Measurements from ENCODE around the gene IQGAP3. TPM values are rescaled to one million over a fixed set of nuclear protein-coding genes. Genes with fewer than 3 reads are reported as not detected.

IQGAP3 gene
- polyA plus RNA-seq, 1 donor from 2014 or later = not detected

GRCh38 chr1:156497078-156497742, 75.2 kb downstream of the IQGAP3 start:
- Histone ChIP-seq H3K79me2 (replicated peaks; ENCODE audit: insufficient read depth, low read length) (peaks cover 74% of the 10 kb centered on the region), H3K4me2 (ENCODE audit: low read length) (peak overlapping the region; percentile 98), H3K4me3 (ENCODE audit: low read length) (peak overlapping the region; percentile 93), H2AFZ (ENCODE audit: low read depth, low read length) (no peak overlapping the region), H3F3A (ENCODE audit: insufficient read depth, low read length, poor library complexity, severe bottlenecking) (no peaks in the 10 kb centered on the region), H3K36me3 (ENCODE audit: insufficient read depth, low read length) (no peaks in the 10 kb centered on the region), H3K9ac (ENCODE audit: low read length) (no peak overlapping the region), H4K20me1 (ENCODE audit: insufficient read depth) (peaks cover 3% of the 10 kb centered on the region), H3K27ac (ENCODE audit: low read length) (no peak overlapping the region), H3K9me3 (ENCODE audit: low read length) (no peaks in the 10 kb centered on the region), H3K27me3 (ENCODE audit: insufficient read depth, low read depth, low read length) (no peaks in the 10 kb centered on the region), H3K9me2 (ENCODE audit: insufficient read depth, low read length) (no peaks in the 10 kb centered on the region)
- TF ChIP-seq, protein P1, sequence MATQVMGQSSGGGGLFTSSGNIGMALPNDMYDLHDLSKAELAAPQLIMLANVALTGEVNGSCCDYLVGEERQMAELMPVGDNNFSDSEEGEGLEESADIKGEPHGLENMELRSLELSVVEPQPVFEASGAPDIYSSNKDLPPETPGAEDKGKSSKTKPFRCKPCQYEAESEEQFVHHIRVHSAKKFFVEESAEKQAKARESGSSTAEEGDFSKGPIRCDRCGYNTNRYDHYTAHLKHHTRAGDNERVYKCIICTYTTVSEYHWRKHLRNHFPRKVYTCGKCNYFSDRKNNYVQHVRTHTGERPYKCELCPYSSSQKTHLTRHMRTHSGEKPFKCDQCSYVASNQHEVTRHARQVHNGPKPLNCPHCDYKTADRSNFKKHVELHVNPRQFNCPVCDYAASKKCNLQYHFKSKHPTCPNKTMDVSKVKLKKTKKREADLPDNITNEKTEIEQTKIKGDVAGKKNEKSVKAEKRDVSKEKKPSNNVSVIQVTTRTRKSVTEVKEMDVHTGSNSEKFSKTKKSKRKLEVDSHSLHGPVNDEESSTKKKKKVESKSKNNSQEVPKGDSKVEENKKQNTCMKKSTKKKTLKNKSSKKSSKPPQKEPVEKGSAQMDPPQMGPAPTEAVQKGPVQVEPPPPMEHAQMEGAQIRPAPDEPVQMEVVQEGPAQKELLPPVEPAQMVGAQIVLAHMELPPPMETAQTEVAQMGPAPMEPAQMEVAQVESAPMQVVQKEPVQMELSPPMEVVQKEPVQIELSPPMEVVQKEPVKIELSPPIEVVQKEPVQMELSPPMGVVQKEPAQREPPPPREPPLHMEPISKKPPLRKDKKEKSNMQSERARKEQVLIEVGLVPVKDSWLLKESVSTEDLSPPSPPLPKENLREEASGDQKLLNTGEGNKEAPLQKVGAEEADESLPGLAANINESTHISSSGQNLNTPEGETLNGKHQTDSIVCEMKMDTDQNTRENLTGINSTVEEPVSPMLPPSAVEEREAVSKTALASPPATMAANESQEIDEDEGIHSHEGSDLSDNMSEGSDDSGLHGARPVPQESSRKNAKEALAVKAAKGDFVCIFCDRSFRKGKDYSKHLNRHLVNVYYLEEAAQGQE (IDR thresholded peaks at IDR 0.05; ENCODE audit: borderline replicate concordance) = no peak
- TF ChIP-seq CTCF (IDR thresholded peaks at IDR 0.05; ENCODE audit: poor library complexity, severe bottlenecking) = no peak
- TF ChIP-seq EZH2 (IDR thresholded peaks at IDR 0.05; ENCODE audit: borderline replicate concordance, insufficient read depth, low read length, poor library complexity, severe bottlenecking) = no peak
- no peak for TF ChIP-seq POLR2AphosphoS5 (IDR thresholded peaks at IDR 0.05)
- no peak for TF ChIP-seq RAD21 (conservative IDR thresholded peaks at IDR 0.05)

DNA sequence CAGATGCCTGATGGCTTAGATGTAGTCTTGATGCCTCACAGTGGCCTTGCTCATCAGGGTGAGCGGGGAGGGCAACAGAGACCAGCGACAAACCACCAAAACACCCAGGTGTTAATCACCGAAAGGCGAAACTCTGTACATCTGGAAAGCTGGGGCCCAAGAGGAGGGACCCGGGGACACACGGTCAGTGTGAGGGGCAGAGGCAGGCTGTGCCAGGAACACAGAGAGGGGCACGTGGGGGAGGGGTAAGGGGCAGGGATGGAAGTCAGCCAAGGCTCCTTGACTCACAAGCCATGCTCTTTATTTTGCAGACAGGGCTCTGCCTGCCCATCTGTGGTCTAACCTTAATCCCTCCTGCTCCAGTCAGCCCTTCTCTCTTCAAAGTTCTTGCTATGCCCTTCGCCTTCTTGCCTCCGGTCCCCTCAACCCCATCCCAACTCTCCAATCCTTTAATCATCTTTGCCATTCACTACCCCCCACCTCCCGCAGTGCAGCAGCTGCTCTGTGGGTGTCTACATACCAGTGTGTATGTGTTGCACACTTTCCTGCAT, 76.1 kb downstream of the IQGAP3 start:
- Histone ChIP-seq H3K9me3 (ENCODE audit: low read length) (no peaks in the 10 kb centered on the region), H3K4me2 (ENCODE audit: low read length) (no peak overlapping the region), H3K9me2 (ENCODE audit: insufficient read depth, low read length) (no peaks in the 10 kb centered on the region), H4K20me1 (ENCODE audit: insufficient read depth) (peaks cover 3% of the 10 kb centered on the region), H2AFZ (ENCODE audit: low read depth, low read length) (no peak overlapping the region), H3K9ac (ENCODE audit: low read length) (no peak overlapping the region), H3K36me3 (ENCODE audit: insufficient read depth, low read length) (no peaks in the 10 kb centered on the region), H3K4me3 (ENCODE audit: low read length) (no peak overlapping the region), H3K27ac (ENCODE audit: low read length) (no peak overlapping the region), H3F3A (ENCODE audit: insufficient read depth, low read length, poor library complexity, severe bottlenecking) (no peaks in the 10 kb centered on the region), H3K27me3 (ENCODE audit: insufficient read depth, low read depth, low read length) (no peaks in the 10 kb centered on the region), H3K79me2 (replicated peaks; ENCODE audit: insufficient read depth, low read length) (peaks cover 83% of the 10 kb centered on the region)
- TF ChIP-seq RAD21 (conservative IDR thresholded peaks at IDR 0.05) = no peak
- TF ChIP-seq EZH2 (IDR thresholded peaks at IDR 0.05; ENCODE audit: borderline replicate concordance, insufficient read depth, low read length, poor library complexity, severe bottlenecking) = no peak
- TF ChIP-seq, protein P1 (IDR thresholded peaks at IDR 0.05; ENCODE audit: borderline replicate concordance) = no peak
- no peak for TF ChIP-seq TAF1 (IDR thresholded peaks at IDR 0.05; ENCODE audit: low read depth)
- TF ChIP-seq POLR2AphosphoS5 (IDR thresholded peaks at IDR 0.05) = no peak
- TF ChIP-seq MXI1 (conservative IDR thresholded peaks at IDR 0.05; ENCODE audit: poor library complexity, severe bottlenecking) = no peak
